ENCODE results near the gene TBC1D1. TPM values are rescaled to one million over a fixed set of nuclear protein-coding genes. Genes with fewer than 3 reads are reported as not detected.

Gene TBC1D1
- total RNA-seq, 1 donor from 2014 or later, result 96.0 TPM

- no peak for DNase-seq (ENCODE audit: extremely low spot score in 2 of 2)
- no peaks in the 10 kb centered on the region for H3K27me3 ChIP-seq
- H3K4me1 ChIP-seq, result peaks cover 20% of the 10 kb centered on the region
- H3K4me3 ChIP-seq, result no peak overlapping the region
- no peak overlapping the region for H3K27ac ChIP-seq
- TF ChIP-seq POLR2A (IDR thresholded peaks at IDR 0.05), result no peak
- no peak for TF ChIP-seq POLR2AphosphoS5 (IDR thresholded peaks at IDR 0.05; ENCODE audit: insufficient read depth in 1 of 2, low read depth in 1 of 2)
- no peak for TF ChIP-seq CTCF (IDR thresholded peaks at IDR 0.05)
- peaks cover 0 to 8% of the 10 kb centered on the region in 2 donors for H3K36me3 ChIP-seq
- intact Hi-C loops (cut with DNase I), result no loop called here
- H3K9me3 ChIP-seq, result no peaks in the 10 kb centered on the region
Observed at GRCh38 chr4:38097818-38098217, 206.9 kb downstream of the TBC1D1 start.

- H3K27ac ChIP-seq, result no peak overlapping the region
- intact Hi-C loops (cut with DNase I), result no loop called here
- DNase-seq (ENCODE audit: extremely low spot score in 2 of 2), result no peak
- no peaks in the 10 kb centered on the region for H3K27me3 ChIP-seq
- H3K9me3 ChIP-seq, result no peaks in the 10 kb centered on the region
- H3K4me1 ChIP-seq, result peaks cover 20% of the 10 kb centered on the region
- peaks cover 0 to 8% of the 10 kb centered on the region in 2 donors for H3K36me3 ChIP-seq
- no peak overlapping the region for H3K4me3 ChIP-seq
- TF ChIP-seq POLR2AphosphoS5 (IDR thresholded peaks at IDR 0.05; ENCODE audit: insufficient read depth in 1 of 2, low read depth in 1 of 2) (no peak), POLR2A (IDR thresholded peaks at IDR 0.05) (no peak), CTCF (IDR thresholded peaks at IDR 0.05) (no peak)
Observed at GRCh38 chr4:38099020-38099600, 208.2 kb downstream of the TBC1D1 start.

GRCh38 chr4:38099908-38100407, 209.1 kb downstream of the TBC1D1 start:
- intact Hi-C loops (cut with DNase I), result no loop called here
- no peak overlapping the region for H3K4me3 ChIP-seq
- no peaks in the 10 kb centered on the region for H3K9me3 ChIP-seq
- H3K27ac ChIP-seq, result no peak overlapping the region
- TF ChIP-seq CTCF (IDR thresholded peaks at IDR 0.05) (no peak), POLR2A (IDR thresholded peaks at IDR 0.05) (no peak)
- no peak for DNase-seq (ENCODE audit: extremely low spot score in 2 of 2)
- H3K36me3 ChIP-seq, result peaks cover 0 to 8% of the 10 kb centered on the region in 2 donors
- H3K27me3 ChIP-seq, result no peaks in the 10 kb centered on the region
- H3K4me1 ChIP-seq, result peaks cover 20% of the 10 kb centered on the region

- intact Hi-C loops (cut with DNase I), result no loop called here
- H3K4me3 ChIP-seq, result no peak overlapping the region
- peaks cover 20% of the 10 kb centered on the region for H3K4me1 ChIP-seq
- H3K36me3 ChIP-seq, result peaks cover 0 to 8% of the 10 kb centered on the region in 2 donors
- no peak for TF ChIP-seq POLR2AphosphoS5 (IDR thresholded peaks at IDR 0.05; ENCODE audit: insufficient read depth in 1 of 2, low read depth in 1 of 2)
- TF ChIP-seq POLR2A (IDR thresholded peaks at IDR 0.05), result no peak
- TF ChIP-seq CTCF (IDR thresholded peaks at IDR 0.05), result no peak
- H3K27me3 ChIP-seq, result no peaks in the 10 kb centered on the region
- DNase-seq (ENCODE audit: extremely low spot score in 2 of 2), result no peak
- no peaks in the 10 kb centered on the region for H3K9me3 ChIP-seq
- H3K27ac ChIP-seq, result no peak overlapping the region
Observed at GRCh38 chr4:38100474-38101255, 209.8 kb downstream of the TBC1D1 start.

- no peak overlapping the region for H3K4me3 ChIP-seq
- H3K9me3 ChIP-seq, result no peaks in the 10 kb centered on the region
- no peak overlapping the region for H3K27ac ChIP-seq
- H3K27me3 ChIP-seq, result no peaks in the 10 kb centered on the region
- peaks cover 20% of the 10 kb centered on the region for H3K4me1 ChIP-seq
- intact Hi-C loops (cut with DNase I), result no loop called here
- DNase-seq (ENCODE audit: extremely low spot score in 2 of 2), result no peak
- TF ChIP-seq CTCF (IDR thresholded peaks at IDR 0.05) (no peak), POLR2A (IDR thresholded peaks at IDR 0.05) (no peak), POLR2AphosphoS5 (IDR thresholded peaks at IDR 0.05; ENCODE audit: insufficient read depth in 1 of 2, low read depth in 1 of 2) (no peak)
- no peaks in the 10 kb centered on the region for H3K36me3 ChIP-seq
Observed at GRCh38 chr4:38101563-38101962, 210.7 kb downstream of the TBC1D1 start.

Measured in vagina (tissue), 2 donors.